Retina (tissue), 1 donor: ENCODE measurements around the gene ST3GAL3.
"Not testable (repeated sequence)": the region's sequence is repeated elsewhere in the genome, so short reads cannot be mapped to it uniquely, and the experiment has no call there.

Experiments used
- DNase-seq: peaks from one replicate; pipeline ENCODE4 v3.0.0-alpha.2; 2016

The ST3GAL3 gene

DNA sequence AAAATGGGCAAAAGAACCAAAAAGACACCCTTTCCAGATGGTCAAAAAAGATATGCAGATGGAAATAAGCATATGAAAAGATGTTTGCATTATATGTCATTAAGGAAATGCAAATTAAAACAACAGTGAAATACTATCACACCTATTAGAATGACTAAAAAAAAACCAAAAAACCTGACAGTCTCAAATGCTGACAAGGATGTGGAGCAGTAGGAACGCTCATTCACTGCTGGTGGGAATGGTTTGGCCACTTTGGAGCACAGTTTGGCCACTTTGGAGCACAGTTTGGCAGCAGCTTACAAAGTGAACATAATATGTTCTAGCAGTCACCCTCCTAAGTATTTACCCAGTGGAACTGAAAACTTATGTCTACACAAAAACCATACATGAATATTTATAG lies 121.2 kb downstream of the ST3GAL3 start:
- no peak for DNase-seq

- no peak for DNase-seq
Measured at GRCh38 chr1:43830802-43831201, 123.5 kb downstream of the ST3GAL3 start.

DNA sequence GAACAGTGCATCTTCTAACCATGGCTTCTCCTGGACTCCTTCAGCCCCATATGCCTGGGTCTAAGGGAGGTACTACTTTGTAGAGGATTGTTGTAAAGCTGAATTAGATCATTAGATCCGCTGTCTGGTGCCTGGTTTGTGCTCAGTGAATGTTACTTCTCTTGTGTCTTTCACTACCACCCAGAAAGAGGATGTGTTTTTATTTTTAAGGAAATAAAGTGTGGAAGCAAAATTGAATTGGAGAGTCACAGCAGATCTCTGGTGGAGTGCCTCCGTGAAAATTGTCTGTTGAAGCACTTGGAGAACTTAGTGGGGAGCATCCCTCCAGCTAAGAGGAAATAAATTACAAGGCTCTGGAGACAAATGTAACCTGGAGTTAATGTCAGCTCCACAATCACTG lies 124.5 kb downstream of the ST3GAL3 start:
- DNase-seq: no peak

DNA sequence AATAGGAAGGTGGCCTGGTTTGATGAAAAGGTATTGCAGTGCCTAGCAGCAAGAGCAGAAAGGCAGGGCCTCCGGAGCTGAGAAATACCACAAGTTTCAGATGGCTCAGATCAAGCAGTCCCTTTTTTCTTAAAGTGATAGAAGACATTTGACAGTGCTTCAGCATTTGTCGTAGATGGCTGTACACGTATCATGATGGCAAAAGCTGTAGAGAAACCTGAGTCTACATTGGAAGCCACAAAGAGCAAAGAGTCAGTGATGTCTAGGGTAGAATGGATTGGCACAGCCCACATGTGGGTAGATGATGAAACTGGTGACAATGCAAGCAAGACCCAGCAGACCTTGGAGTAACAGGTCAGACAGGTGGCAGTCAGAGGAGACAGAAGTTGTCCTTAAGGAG lies 124.9 kb downstream of the ST3GAL3 start:
- no peak for DNase-seq

GRCh38 chr1:43832998-43833397 lies 125.7 kb downstream of the ST3GAL3 start:
- DNase-seq: no peak

DNA sequence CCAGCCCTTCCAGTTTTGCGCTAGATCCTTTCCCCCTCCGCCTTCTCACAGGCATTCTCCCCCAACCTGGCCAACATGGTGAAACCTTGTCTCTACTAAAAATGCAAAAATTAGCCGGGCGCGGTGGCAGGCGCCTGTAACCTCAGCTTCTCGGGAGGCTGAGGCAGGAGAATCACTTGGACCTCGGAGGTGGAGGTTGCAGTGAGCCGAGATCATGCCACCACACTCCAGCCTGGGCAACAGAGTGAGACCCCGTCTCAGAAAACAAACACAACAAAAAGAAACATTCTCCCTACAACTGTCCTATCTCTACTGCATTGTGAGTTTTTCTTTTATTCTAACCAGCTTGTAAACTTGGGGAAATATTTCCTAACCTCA lies 126.6 kb downstream of the ST3GAL3 start:
- DNase-seq: not testable (repeated sequence)

DNA sequence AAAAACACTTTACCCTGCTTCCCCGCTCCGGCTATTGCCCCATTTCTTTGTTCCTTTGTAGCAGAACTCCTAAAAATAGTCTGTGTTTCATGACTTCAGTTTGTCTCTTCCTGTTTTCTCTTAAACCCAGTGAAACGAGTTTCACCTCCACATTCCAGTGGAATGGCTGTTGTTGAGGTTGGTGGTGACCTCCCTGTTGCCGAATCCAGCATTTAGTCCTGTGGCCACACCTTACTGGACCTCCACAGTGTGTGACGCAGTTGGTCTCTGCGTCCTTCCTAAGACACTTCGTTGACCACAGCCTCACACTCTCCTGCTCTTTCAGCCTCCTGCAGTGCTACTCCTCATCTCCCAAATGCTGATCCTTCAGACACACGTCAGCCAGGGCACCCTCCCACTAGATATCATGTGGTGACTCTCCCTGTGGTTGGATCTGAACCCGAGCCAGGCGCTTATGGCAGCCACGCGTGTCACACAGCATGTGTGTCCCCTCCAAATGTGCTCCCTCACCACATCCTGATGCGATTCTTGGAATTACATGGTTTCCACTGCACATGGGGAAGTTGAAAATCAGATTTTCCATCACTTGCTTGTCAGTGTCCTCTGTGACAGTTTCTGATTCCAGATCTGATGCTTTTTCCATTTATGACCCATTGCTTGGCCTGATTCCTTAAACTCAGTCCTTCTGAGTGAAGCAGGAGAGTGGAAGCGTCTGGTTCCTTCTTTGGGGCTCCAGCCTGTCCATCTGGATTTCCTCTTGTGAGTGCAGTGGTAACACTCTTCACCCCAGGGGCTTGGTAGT lies 127.1 kb downstream of the ST3GAL3 start:
- DNase-seq: peak; percentile 6

- peak; percentile 35 for DNase-seq
Measured at GRCh38 chr1:43835082-43836021, 128.0 kb downstream of the ST3GAL3 start.

DNA sequence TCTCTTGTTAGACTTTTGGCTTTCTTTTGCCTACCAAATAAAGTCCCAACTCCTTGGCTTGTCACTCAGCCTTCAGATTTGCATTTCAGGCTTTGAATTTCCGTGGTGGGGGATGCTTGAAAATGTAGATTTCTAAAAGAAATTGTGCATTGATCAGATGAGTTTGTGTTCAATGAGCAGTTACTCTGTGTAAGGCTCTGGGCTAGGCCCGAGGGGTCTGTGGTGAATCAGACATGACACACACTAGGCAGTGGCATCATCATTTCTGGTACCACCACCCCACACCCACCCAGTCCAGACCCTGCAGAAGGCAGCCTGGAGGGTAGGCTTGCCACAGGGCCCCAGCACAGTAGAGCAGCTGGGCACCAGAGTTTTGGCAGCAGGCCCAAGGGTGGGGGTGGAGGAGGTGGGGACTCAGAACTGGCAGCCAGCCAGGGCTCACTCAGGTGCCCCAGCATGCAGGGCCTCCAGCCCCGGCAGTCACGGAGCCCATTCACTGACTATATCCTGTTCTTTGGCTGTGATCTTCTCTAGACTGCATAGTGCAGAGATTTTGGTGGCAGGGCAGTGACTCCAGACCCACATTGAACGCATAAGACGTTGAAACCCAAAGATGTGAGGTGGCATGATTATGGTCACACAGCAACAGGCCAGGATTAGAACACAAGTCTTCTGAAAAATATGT lies 129.1 kb downstream of the ST3GAL3 start:
- peak; percentile 13 for DNase-seq

DNA sequence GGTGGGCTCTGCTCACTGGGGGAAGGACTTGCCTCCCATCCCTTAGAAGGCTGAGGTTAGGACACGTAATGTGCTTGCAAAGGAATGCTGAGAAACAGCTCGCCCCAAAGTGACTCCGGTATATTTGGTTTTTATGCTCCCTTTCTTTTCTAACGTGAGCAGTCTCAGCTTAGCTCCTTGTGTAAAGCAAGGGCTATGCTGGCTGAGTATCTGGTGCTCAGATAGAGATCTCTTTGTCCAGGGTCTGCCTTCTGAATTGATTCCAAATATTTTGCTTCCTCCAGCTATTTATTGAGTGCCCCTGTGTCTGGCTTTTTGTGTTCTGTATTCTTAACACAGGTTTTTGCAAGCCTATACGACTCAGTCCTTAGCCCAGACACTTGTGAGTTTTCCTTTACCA lies 131.7 kb downstream of the ST3GAL3 start:
- no peak for DNase-seq

- DNase-seq: no peak
Measured at GRCh38 chr1:43841321-43842174, 134.2 kb downstream of the ST3GAL3 start.

DNA sequence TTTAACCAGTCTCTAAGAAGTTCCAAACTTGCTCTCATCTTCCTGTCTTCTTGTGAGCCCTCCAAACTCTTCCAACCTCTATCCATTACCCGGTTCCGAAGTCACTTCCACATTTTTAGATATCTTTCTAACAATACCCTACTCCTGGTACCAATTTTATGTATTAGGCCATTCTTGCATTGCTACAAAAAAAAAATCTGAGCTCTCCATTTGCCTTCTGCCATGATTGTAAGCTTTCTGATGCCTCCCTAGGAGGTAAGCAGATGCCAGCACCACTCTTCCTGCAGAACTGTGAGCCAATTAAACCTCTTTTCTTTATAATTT lies 134.8 kb downstream of the ST3GAL3 start:
- no peak for DNase-seq

GRCh38 chr1:43843684-43844083 lies 136.3 kb downstream of the ST3GAL3 start:
- no peak for DNase-seq

DNA sequence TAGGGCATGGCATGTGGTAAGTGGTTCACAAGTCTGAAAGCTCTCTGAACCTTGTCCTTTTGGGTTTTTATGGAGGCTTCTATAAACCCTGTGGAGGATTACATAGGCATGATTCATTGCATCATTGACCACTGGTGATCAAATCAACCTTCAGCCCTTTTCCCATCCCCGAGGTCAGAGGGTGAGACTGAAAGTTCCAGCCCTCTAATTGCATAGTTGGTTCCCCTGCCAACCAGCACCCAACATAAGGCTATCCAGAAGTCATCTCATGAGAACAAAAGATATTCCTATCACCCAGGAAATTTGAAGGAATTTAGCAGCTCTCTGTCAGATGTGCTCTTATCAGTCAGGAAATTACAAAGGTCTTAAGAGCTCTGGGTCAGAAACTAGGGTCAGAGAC lies 136.8 kb downstream of the ST3GAL3 start:
- no peak for DNase-seq

- no peak for DNase-seq
Measured at GRCh38 chr1:43847290-43847689, 140.0 kb downstream of the ST3GAL3 start.

- DNase-seq: no peak
Measured at GRCh38 chr1:43847882-43848281, 140.5 kb downstream of the ST3GAL3 start.

- no peak for DNase-seq
Measured at GRCh38 chr1:43849670-43850069, 142.3 kb downstream of the ST3GAL3 start.

DNA sequence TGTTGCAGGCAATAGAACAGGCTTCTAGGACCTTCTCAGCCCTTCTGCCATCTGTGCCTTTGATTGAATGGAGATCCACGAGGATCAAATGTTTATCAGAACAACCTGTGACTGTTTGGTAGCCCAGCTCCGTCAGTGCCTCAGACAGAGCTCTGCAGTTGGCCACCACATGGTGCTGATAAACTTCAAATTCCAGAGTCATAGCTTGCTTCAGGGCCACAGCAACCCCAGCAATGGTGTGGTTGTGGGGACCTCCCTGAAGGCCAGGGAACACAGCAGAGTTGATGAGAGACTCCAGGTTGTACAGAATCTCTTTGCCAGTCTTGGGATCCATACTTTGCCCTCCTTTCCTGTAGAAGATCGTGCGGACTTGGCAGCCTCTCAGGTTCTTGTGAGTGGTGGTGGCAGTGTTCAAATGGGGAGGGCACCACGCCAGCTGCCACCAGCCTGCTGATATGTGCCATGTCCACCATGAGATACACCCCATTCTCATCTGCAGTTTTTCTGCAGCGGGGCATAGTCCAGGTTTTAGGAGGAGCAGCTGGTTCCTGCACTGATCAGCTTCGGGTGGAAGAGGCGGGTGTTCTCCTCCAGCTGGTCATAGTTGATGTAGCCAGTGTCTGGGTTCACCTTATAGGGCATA lies 143.4 kb downstream of the ST3GAL3 start:
- DNase-seq: no peak

DNA sequence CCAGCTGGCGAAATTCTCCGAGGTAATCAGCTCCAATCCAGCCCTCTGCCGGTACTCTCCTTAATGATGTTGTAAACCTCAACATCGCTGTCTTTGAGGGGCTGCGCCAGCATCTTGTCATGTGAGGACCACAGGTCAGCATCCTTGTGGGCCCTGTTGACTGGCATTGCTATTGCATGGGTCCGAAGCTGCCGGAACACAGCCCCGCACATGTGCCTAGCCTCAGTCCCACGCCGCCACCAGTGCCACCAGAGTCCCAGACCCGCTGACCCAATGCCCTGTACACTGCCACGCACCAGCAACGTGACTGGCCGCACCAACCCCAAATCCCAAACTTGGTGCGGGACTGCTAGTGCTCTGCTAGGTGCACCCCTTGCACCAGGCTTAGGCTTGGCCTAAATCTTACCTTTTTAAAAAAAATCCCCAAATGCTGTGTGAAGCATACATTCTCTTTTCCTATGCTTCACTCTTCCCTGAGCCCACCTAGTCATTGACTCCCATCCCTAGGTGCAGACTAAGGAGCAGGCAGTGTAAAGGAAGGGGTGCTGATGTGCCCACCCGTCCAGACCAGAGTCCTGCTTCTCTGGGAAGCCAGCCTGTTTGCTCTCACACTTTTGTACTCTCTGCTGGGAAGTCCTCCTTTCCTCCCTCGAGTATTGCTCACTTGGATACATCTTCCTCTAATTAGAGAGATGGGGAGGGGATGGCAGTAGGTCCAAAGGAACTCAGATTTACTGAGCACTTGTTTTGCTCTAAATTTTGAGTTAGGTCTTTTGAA lies 144.4 kb downstream of the ST3GAL3 start:
- no peak for DNase-seq

DNA sequence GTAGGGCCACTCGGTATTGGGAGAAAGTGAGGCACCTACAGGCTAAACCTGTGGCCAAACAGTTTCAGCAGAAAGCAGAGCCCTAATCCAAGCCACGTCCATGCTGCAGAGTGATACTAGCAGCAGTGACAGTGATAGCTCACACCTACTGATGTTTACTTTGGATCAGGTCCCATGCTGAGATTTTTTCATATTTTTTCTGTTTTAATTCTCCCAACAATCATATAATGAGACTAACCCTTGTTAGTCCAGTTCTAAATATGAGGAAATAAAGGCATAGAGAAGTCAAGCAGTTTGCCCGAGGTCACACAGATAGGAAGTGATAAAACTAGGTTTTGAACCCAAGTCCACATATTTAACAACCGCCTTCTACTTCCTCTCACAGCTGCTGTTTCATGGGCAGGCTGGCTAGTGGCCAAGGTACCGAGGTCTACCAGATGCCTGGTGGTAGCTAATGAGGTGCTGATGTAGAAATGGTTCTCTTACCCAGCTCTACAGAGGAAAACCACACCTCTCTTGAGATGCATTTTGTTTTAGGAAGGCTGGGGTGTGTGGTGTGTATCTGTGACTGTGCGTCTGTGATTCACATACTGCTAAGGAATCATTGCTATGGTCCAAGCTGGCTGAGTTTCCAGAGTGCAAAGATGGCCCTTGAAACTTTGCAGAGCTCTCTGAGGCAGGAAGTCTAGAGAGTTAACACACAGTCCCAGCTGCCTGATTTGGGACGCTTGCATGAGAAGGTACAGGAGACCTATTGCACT lies 146.0 kb downstream of the ST3GAL3 start:
- no peak for DNase-seq
